Measurements from ENCODE around the gene TRAF2. TPM values are rescaled to one million over a fixed set of nuclear protein-coding genes. Genes with fewer than 3 reads are reported as not detected.

TRAF2 gene
- total and polyA plus RNA-seq, 2 of the 8 experiments (the other 6 are each of a cell fraction or from before 2014, with no cell fraction given), result 26.9 to 50.2 TPM

- H3K23ac ChIP-seq (ENCODE audit: insufficient read length), result no peak overlapping the region
- H2BK20ac ChIP-seq (ENCODE audit: low read length), result no peak overlapping the region
- H3K79me2 ChIP-seq (ENCODE audit: control insufficient read depth in 1 of 2, insufficient read depth in 2 of 2, low read length in 2 of 2), result peaks cover 0 to 31% of the 10 kb centered on the region in 2 experiments; a peak in 2 of 4 replicates
- no peak overlapping the region for H3K27ac ChIP-seq (ENCODE audit: low read depth, low read length)
- H3K4me2 ChIP-seq (ENCODE audit: insufficient read depth in 1 of 2, low read depth in 2 of 2, low read length in 2 of 2), result no peak overlapping the region
- H4K20me1 ChIP-seq (replicated peaks in 1 of 2; ENCODE audit: control insufficient read depth in 1 of 2, insufficient read depth in 2 of 2, low read length in 2 of 2), result peaks cover 5 to 23% of the 10 kb centered on the region in 2 experiments
- H3K4me3 ChIP-seq (ENCODE audit: extremely low read depth in 1 of 4, insufficient read depth in 2 of 4, low read depth in 3 of 4, low read length in 4 of 4), result no peak overlapping the region
- DNase-seq (ENCODE audit: low read depth in 1 of 2, low spot score in 2 of 2) (no peak), FAIRE-seq (no peak)
- H3K27me3 ChIP-seq (replicated peaks in 1 of 4; ENCODE audit: control insufficient read depth in 3 of 4, extremely low read depth in 1 of 4, insufficient read depth in 3 of 4, low read length in 3 of 4), result no peaks in the 10 kb centered on the region
- H2AFZ ChIP-seq (ENCODE audit: low read length), result no peak overlapping the region
- H3K9ac ChIP-seq (replicated peaks in 1 of 4; ENCODE audit: extremely low read depth in 1 of 4, low read depth in 3 of 4, low read length in 3 of 4), result no peak overlapping the region
- no peak overlapping the region for H2AK5ac ChIP-seq (ENCODE audit: low read depth, low read length)
- 88% methylated on average over 9 of the region's 9 CpGs; no CpG with 5 or more reads in 1 of the 2 experiments for WGBS, 2 experiments (ENCODE audit: extremely low coverage in 1 of 2, insufficient coverage in 1 of 2, insufficient read length in 1 of 2, insufficient replicate concordance in 2 of 2, low coverage in 1 of 2, low lambda C conversion rate in 2 of 2, missing lambda C conversion rate in 1 of 2)
- no peak overlapping the region for H3K18ac ChIP-seq (ENCODE audit: extremely low read depth, low read length)
- no peak overlapping the region for H4K5ac ChIP-seq (ENCODE audit: insufficient read length, low read depth, low read length)
- H3K56ac ChIP-seq (replicated peaks; ENCODE audit: insufficient read length, low read depth, low read length), result no peak overlapping the region
- no peak overlapping the region for H2BK5ac ChIP-seq (ENCODE audit: low read depth, low read length)
- H2BK15ac ChIP-seq (ENCODE audit: low read length), result no peak overlapping the region
- no peak overlapping the region for H4K8ac ChIP-seq (ENCODE audit: extremely low read depth, insufficient read depth, low read length)
- peaks cover 13% of the 10 kb centered on the region for H3K79me1 ChIP-seq (ENCODE audit: low read depth, low read length)
- H3K9me3 ChIP-seq (ENCODE audit: insufficient read depth in 2 of 2, low read depth in 1 of 2, low read length in 1 of 2), result no peaks in the 10 kb centered on the region
- H3K23me2 ChIP-seq (ENCODE audit: low read depth, low read length), result no peaks in the 10 kb centered on the region
- no peak overlapping the region for H3K14ac ChIP-seq (ENCODE audit: insufficient read length)
- peaks cover 7 to 26% (median 23%) of the 10 kb centered on the region in 4 experiments; a peak in 6 of 8 replicates for H3K36me3 ChIP-seq (ENCODE audit: control insufficient read depth in 2 of 4, insufficient read depth in 4 of 4, low read length in 3 of 4)
- H3K4ac ChIP-seq (replicated peaks; ENCODE audit: insufficient read length, low read depth, low read length), result no peak overlapping the region
- no peaks in the 10 kb centered on the region; a peak in 1 of 7 replicates for H3K4me1 ChIP-seq (replicated peaks in 1 of 4; ENCODE audit: control insufficient read depth in 3 of 4, insufficient read depth in 4 of 4, low read length in 3 of 4)
- no peak overlapping the region for H2BK120ac ChIP-seq (replicated peaks; ENCODE audit: low read depth, low read length)
- no peak overlapping the region for H4K91ac ChIP-seq (replicated peaks; ENCODE audit: insufficient read length, low read length)
- ChIA-PET POLR2A (ENCODE audit: partially characterized antibody) (interaction anchor here (1.3 to 2.0 kb wide), 2 partner anchors 14 to 39 kb away, joined by 3 to 7 read pairs; no protein-coding TSS in a partner anchor), CTCF (ENCODE audit: partially characterized antibody) (interaction anchor here (0.6 to 1.3 kb wide), 2 partner anchors 29 to 49 kb away, joined by 3 read pairs; no protein-coding TSS in a partner anchor)
- no peak overlapping the region for H2BK12ac ChIP-seq (ENCODE audit: low read depth, low read length)
- TF ChIP-seq SAP30 (IDR thresholded peaks at IDR 0.05; ENCODE audit: insufficient read depth, insufficient replicate concordance, low read length) (no peak), PHF8 (conservative IDR thresholded peaks at IDR 0.05; ENCODE audit: low read depth, low read length) (no peak), ZNF274 (IDR thresholded peaks at IDR 0.05; ENCODE audit: borderline replicate concordance, extremely low read depth, low read length) (no peak), RXRA (IDR thresholded peaks at IDR 0.05; ENCODE audit: insufficient read depth, low read depth, low read length) (no peak), TAF7 (optimal IDR thresholded peaks at IDR 0.05; ENCODE audit: borderline replicate concordance, low read depth, low read length) (no peak), SRF (IDR thresholded peaks at IDR 0.05; ENCODE audit: low read depth, low read length) (no peak), POLR2A (IDR thresholded peaks at IDR 0.05; ENCODE audit: control extremely low read depth in 1 of 2, low read depth in 2 of 2, low read length in 2 of 2) (no peak), BCL11A (IDR thresholded peaks at IDR 0.05; ENCODE audit: low read depth in 2 of 2, low read length in 2 of 2) (no peak), SP1 (IDR thresholded peaks at IDR 0.05; ENCODE audit: low read depth, low read length) (no peak), EGR1 (IDR thresholded peaks at IDR 0.05; ENCODE audit: borderline replicate concordance, low read depth, low read length) (no peak), CBX5 (IDR thresholded peaks at IDR 0.05; ENCODE audit: low read depth, low read length) (no peak), CBX8 (IDR thresholded peaks at IDR 0.05; ENCODE audit: borderline replicate concordance, low read depth, low read length) (no peak), JUN (IDR thresholded peaks at IDR 0.05; ENCODE audit: low read depth, low read length) (no peak), MAFK (IDR thresholded peaks at IDR 0.05; ENCODE audit: low read depth, low read length) (no peak), HDAC6 (IDR thresholded peaks at IDR 0.05; ENCODE audit: low read depth, low read length) (no peak)
Observed at GRCh38 chr9:136899196-136899595, 12.9 kb downstream of the TRAF2 start.

Measured in H1 (cell line).